H54 (cell line): ENCODE measurements around the gene ANXA6.

Experiments
- DNase-seq: peaks from one replicate; pipeline ENCODE4 v3.0.0; 2011; ENCODE audit warnings: low spot score, mixed read lengths; ENCODE audit not compliant: insufficient read length
- FAIRE-seq: peaks from 3 replicates; lab custom pipeline; 2011; peaks lifted over from hg19 to GRCh38; lab: Jason Lieb, UNC
- POLR2A ChIP-seq: IDR thresholded peaks from 2 replicates; pipeline ENCODE4 v1.6.1; 2011; ENCODE audit warnings: low read depth, mild to moderate bottlenecking, low read length

Gene ANXA6

GRCh38 chr5:151077967-151078366 is 79.6 kb downstream of the ANXA6 start:
- TF ChIP-seq POLR2A = no peak
- DNase-seq (no peak), FAIRE-seq (no peak)

GRCh38 chr5:151077419-151077818 is 80.2 kb downstream of the ANXA6 start:
- FAIRE-seq (no peak), DNase-seq (no peak)
- no peak for TF ChIP-seq POLR2A

- no peak for FAIRE-seq
These were observed 81.0 kb downstream of the ANXA6 start for GRCh38 chr5:151076616-151077015.

GRCh38 chr5:151075698-151076331 is 81.8 kb downstream of the ANXA6 start:
- no peak for TF ChIP-seq POLR2A
- DNase-seq (no peak), FAIRE-seq (no peak)

More at GRCh38 chr5:151076616-151077015, 81.0 kb downstream of the ANXA6 start:
- no peak for DNase-seq
- no peak for TF ChIP-seq POLR2A

GRCh38 chr5:151074557-151074956 is 83.0 kb downstream of the ANXA6 start:
- no peak for DNase-seq
- no peak for FAIRE-seq
- TF ChIP-seq POLR2A = no peak

- DNase-seq (no peak), FAIRE-seq (no peak)
- TF ChIP-seq POLR2A = no peak
These were observed 84.3 kb downstream of the ANXA6 start for GRCh38 chr5:151073280-151073679.

GRCh38 chr5:151072630-151073025 is 85.0 kb downstream of the ANXA6 start:
- peak; percentile 72 for DNase-seq
- no peak for TF ChIP-seq POLR2A
- no peak for FAIRE-seq

- TF ChIP-seq POLR2A = no peak
- FAIRE-seq (no peak), DNase-seq (no peak)
These were observed 85.5 kb downstream of the ANXA6 start for GRCh38 chr5:151071848-151072629.

- DNase-seq (no peak), FAIRE-seq (no peak)
- no peak for TF ChIP-seq POLR2A
These were observed 86.6 kb downstream of the ANXA6 start for GRCh38 chr5:151071021-151071420.

GRCh38 chr5:151070449-151070848 is 87.1 kb downstream of the ANXA6 start:
- DNase-seq = no peak
- no peak for FAIRE-seq
- no peak for TF ChIP-seq POLR2A

- DNase-seq = no peak
- no peak for FAIRE-seq
- TF ChIP-seq POLR2A = no peak
These were observed 89.0 kb downstream of the ANXA6 start for GRCh38 chr5:151068433-151069197.

GRCh38 chr5:151067632-151068432 is 89.7 kb downstream of the ANXA6 start:
- TF ChIP-seq POLR2A = no peak
- DNase-seq (no peak), FAIRE-seq (no peak)

- no peak for DNase-seq
- TF ChIP-seq POLR2A = no peak
- no peak for FAIRE-seq
These were observed 90.7 kb downstream of the ANXA6 start for GRCh38 chr5:151066920-151067319.

GRCh38 chr5:151065609-151066008 is 92.0 kb downstream of the ANXA6 start:
- DNase-seq = no peak
- FAIRE-seq = no peak

More at GRCh38 chr5:151065609-151066008, 92.0 kb downstream of the ANXA6 start:
- TF ChIP-seq POLR2A = no peak
